Gastroesophageal sphincter (tissue), 4 donors: ENCODE measurements around the gene ECSCR. TPM values are rescaled to one million over a fixed set of nuclear protein-coding genes. Genes with fewer than 3 reads are reported as not detected.

Source experiments
- ATAC-seq: fragments of 150-250 bp; one replicate; pipeline ENCODE4 v1.9.1; 2016; ENCODE audit warnings: mild to moderate bottlenecking, moderate library complexity
- H3K27ac ChIP-seq, 4 donors: fragments of 200-600 bp; sonication (generic) in 3 of 4; 1 replicate in 3 of 4; 2 replicates in 1 of 4; pipeline ENCODE4 v1.5.1; 2016 to 2019
- H3K27me3 ChIP-seq: fragments of 200-600 bp; sonication (generic); one replicate; pipeline ENCODE4 v1.5.1; 2019
- H3K36me3 ChIP-seq, 2 donors: fragments of 200-600 bp; sonication (generic); one replicate each; pipeline ENCODE4 v1.5.1; 2019; ENCODE audit warnings: control low read depth in 1 of 2
- H3K4me1 ChIP-seq, 3 donors: fragments of 200-600 bp; sonication (generic); 1 replicate in 2 of 3; 2 replicates in 1 of 3; pipeline ENCODE4 v1.5.1; 2016 to 2019; ENCODE audit warnings: control low read depth in 2 of 3
- H3K4me3 ChIP-seq, 2 donors: fragments of 200-600 bp; sonication (generic); one replicate each; pipeline ENCODE4 v1.5.1; 2019; ENCODE audit warnings: mild to moderate bottlenecking in 1 of 2, moderate library complexity in 1 of 2
- H3K9me3 ChIP-seq, 3 donors: fragments of 200-600 bp; sonication (generic); one replicate each; pipeline ENCODE4 v1.5.1; 2017 to 2019; ENCODE audit warnings: control low read depth in 2 of 3
- EP300 ChIP-seq: sonication (generic); formaldehyde crosslinking; IDR thresholded peaks from one replicate; pipeline ENCODE4 v1.6.1; 2017; ENCODE audit warnings: antibody characterized with exemption, mild to moderate bottlenecking
- POLR2A ChIP-seq, 2 donors: fragments of 450-650 bp; IDR thresholded peaks; one replicate each; pipeline ENCODE4 v1.6.1; 2017; ENCODE audit warnings: antibody characterized with exemption in 2 of 2, mild to moderate bottlenecking in 2 of 2, moderate library complexity in 1 of 2
- POLR2AphosphoS5 ChIP-seq: sonication (generic); formaldehyde crosslinking; IDR thresholded peaks from one replicate; pipeline ENCODE4 v1.6.1; 2017; ENCODE audit warnings: antibody characterized with exemption
- WGBS, 2 donors: methylation state at CpG; one replicate each; pipeline ENCODE4 v1.1.5; 2018; ENCODE audit warnings: low coverage in 1 of 2; 5-methylcytosine and 5-hydroxymethylcytosine counted together
- total RNA-seq, 4 donors: library from RNA; depleted of rRNA; stranded (reverse); fragments of >200 nt; gene quantifications; one replicate each; pipeline ENCODE4 v1.1.0, GENCODE V29; 2016
- TF ChIP-seq, protein P1 (sequence below), 4 experiments: fragments of 200-600 bp in 2 of 4; fragments of 450-650 bp in 2 of 4; sonication (generic) in 1 of 4; IDR thresholded peaks; one replicate each; pipeline ENCODE4 v1.5.1; 2017 to 2019; ENCODE audit warnings: antibody characterized with exemption in 4 of 4, mild to moderate bottlenecking in 2 of 4, moderate library complexity in 2 of 4

The ECSCR gene
- total RNA-seq, 4 donors from 2014 or later: 7.6 to 34.9 (median 21.8) TPM

DNA sequence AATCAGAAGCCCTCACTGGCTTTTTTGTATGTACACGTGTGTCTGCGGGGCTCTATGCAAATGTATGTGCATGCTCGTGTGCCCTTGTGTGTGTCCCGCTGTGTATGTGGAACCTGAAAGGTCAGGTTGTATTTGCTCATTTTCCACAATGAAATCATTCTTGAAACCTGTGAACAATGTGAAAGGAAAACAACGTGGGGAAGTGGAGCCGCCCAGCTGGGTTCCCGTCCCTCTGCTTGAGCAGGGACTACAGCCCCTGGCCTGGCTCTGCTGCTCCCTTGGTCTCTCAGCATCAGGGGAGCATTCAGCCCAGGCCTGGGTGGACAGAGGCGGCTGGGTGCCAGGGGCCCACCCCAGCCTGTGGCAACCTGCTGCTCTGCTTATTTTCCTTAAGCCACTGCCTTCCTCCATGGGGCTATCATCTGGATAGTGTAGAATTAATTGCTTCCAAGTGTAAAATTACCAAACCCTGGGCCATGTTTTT lies 3.0 kb downstream of the ECSCR start:
- no peaks in the 10 kb centered on the region for H3K27me3 ChIP-seq
- no peaks in the 10 kb centered on the region for H3K36me3 ChIP-seq
- TF ChIP-seq POLR2AphosphoS5 (no peak), EP300 (no peak), POLR2A (IDR thresholded peaks at IDR 0.05) (no peak)
- TF ChIP-seq, protein P1, sequence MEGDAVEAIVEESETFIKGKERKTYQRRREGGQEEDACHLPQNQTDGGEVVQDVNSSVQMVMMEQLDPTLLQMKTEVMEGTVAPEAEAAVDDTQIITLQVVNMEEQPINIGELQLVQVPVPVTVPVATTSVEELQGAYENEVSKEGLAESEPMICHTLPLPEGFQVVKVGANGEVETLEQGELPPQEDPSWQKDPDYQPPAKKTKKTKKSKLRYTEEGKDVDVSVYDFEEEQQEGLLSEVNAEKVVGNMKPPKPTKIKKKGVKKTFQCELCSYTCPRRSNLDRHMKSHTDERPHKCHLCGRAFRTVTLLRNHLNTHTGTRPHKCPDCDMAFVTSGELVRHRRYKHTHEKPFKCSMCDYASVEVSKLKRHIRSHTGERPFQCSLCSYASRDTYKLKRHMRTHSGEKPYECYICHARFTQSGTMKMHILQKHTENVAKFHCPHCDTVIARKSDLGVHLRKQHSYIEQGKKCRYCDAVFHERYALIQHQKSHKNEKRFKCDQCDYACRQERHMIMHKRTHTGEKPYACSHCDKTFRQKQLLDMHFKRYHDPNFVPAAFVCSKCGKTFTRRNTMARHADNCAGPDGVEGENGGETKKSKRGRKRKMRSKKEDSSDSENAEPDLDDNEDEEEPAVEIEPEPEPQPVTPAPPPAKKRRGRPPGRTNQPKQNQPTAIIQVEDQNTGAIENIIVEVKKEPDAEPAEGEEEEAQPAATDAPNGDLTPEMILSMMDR (IDR thresholded peaks at IDR 0.05): no peak
- H3K4me3 ChIP-seq: no peak overlapping the region
- peak overlapping the region in 3 of 4 donors; percentile 17 to 66 (median 55) for H3K27ac ChIP-seq
- no peaks in the 10 kb centered on the region for H3K9me3 ChIP-seq
- no peaks in the 10 kb centered on the region for H3K4me1 ChIP-seq
- peak; percentile 44 for ATAC-seq
- WGBS, 2 donors: 60 to 69% methylated on average over 7 of the region's 8 CpGs

GRCh38 chr5:139458580-139459407 lies 3.7 kb downstream of the ECSCR start:
- H3K36me3 ChIP-seq: no peaks in the 10 kb centered on the region
- TF ChIP-seq POLR2AphosphoS5 (no peak), POLR2A (IDR thresholded peaks at IDR 0.05) (no peak), EP300 (no peak)
- TF ChIP-seq, protein P1 (IDR thresholded peaks at IDR 0.05): no peak
- no peak for ATAC-seq
- H3K27ac ChIP-seq: peak overlapping the region in 3 of 4 donors; percentile 17 to 66 (median 55)
- H3K27me3 ChIP-seq: no peaks in the 10 kb centered on the region
- 49 to 59% methylated on average over 3 to 7 of the region's 8 CpGs for WGBS, 2 donors
- H3K4me3 ChIP-seq: no peak overlapping the region
- no peaks in the 10 kb centered on the region for H3K9me3 ChIP-seq
- no peaks in the 10 kb centered on the region for H3K4me1 ChIP-seq

DNA sequence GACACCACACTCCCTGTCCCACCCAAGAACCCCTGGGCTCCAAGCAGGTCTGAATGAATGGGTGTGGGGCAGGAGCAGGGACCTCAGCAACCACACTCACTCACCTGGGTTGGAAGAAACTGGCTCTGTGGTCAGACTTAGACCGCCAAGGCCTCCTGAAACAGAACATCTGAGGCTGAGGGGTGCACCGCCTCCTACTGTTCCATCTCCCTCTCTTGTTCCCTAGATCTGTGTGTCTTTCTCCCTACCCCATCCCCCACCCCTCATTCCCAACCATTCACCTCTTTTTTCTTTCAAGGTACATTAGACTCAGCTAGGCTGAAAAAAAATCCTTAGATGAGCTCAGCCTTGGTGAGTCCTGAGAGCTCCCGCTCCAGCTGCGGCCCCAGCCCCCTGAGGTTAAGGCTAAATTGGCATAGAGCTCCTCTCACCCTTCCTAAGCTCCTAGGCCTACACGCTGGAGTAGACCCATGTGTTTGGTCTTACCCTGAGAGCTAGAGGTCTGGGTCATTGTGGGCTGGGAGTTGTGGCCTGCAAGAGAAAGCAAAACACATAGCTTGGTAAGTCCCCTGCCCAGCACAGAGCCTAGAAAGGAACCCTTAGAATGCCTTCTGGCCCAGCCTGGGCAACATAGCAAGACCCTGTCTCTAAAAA lies 4.8 kb downstream of the ECSCR start:
- H3K27ac ChIP-seq: no peak overlapping the region
- H3K9me3 ChIP-seq: no peaks in the 10 kb centered on the region
- 96% methylated on average over 4 of the region's 5 CpGs for WGBS, 2 donors
- H3K4me3 ChIP-seq: no peak overlapping the region
- H3K4me1 ChIP-seq: no peaks in the 10 kb centered on the region
- H3K36me3 ChIP-seq: no peaks in the 10 kb centered on the region
- no peak for ATAC-seq
- no peaks in the 10 kb centered on the region for H3K27me3 ChIP-seq
- TF ChIP-seq EP300 (no peak), POLR2A (IDR thresholded peaks at IDR 0.05) (no peak), POLR2AphosphoS5 (no peak)
- TF ChIP-seq, protein P1 (IDR thresholded peaks at IDR 0.05): no peak

DNA sequence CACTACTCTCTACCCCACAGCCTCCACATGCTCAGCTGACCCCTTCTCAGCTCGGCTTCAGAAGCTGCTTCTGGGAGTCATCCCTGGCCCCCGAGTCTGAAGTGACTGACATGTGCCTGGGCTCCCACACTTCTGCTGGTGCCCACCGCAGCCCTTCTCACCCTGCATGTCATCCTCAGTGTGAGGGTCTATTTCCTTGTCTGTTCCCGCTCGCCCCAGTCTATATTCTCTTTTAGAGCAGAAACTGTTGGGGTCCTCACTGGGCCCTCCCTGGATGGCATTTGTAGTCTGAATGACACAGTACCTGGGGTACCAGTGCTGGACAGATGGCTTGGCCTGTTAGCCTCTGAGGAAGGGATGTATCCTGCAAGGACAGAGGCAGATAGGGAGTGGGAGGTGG lies 5.3 kb downstream of the ECSCR start:
- H3K4me1 ChIP-seq: no peaks in the 10 kb centered on the region
- no peak overlapping the region for H3K27ac ChIP-seq
- no peak for ATAC-seq
- H3K4me3 ChIP-seq: no peak overlapping the region
- H3K9me3 ChIP-seq: no peaks in the 10 kb centered on the region
- TF ChIP-seq POLR2A (IDR thresholded peaks at IDR 0.05) (no peak), EP300 (no peak), POLR2AphosphoS5 (no peak)
- TF ChIP-seq, protein P1 (IDR thresholded peaks at IDR 0.05): no peak
- WGBS, 2 donors: no CpG with 5 or more reads among the region's 5 CpGs
- H3K36me3 ChIP-seq: no peaks in the 10 kb centered on the region
- no peaks in the 10 kb centered on the region for H3K27me3 ChIP-seq
